RWPE2 (cell line): ENCODE results near the gene DNAI2.
"Not testable (repeated sequence)": the region's sequence is repeated elsewhere in the genome, so short reads cannot be mapped to it uniquely, and the experiment has no call there.

ENCODE experiments used
- ATAC-seq: fragments of 200-7000 bp; cut with Tn5 transposase; 3 replicates; pipeline ENCODE4 v1.9.1; 2021; ENCODE audit warnings: low read depth
- DNase-seq: peaks from one replicate; pipeline ENCODE4 v3.0.0-alpha.2; 2020; ENCODE audit warnings: low spot score
- H3K27ac ChIP-seq: fragments of 450-650 bp; 2 replicates; pipeline ENCODE4 v1.5.1; 2017; ENCODE audit warnings: mild to moderate bottlenecking; ENCODE audit not compliant: poor library complexity, severe bottlenecking
- H3K27me3 ChIP-seq: fragments of 250-450 bp; sonication (Bioruptor Pico); 2 replicates; pipeline ENCODE4 v1.5.1; 2021; ENCODE audit warnings: mild to moderate bottlenecking, moderate library complexity; ENCODE audit not compliant: insufficient read depth, poor library complexity, severe bottlenecking
- H3K36me3 ChIP-seq: fragments of 250-450 bp; sonication (Bioruptor Pico); 2 replicates; pipeline ENCODE4 v1.5.1; 2020; ENCODE audit warnings: low read depth, mild to moderate bottlenecking, moderate library complexity
- H3K4me1 ChIP-seq: fragments of 250-450 bp; sonication (Bioruptor Pico); 2 replicates; pipeline ENCODE4 v1.5.1; 2021; ENCODE audit warnings: mild to moderate bottlenecking, moderate library complexity; ENCODE audit not compliant: insufficient read depth, poor library complexity, severe bottlenecking
- H3K4me3 ChIP-seq: fragments of 250-450 bp; sonication (Bioruptor Pico); 2 replicates; pipeline ENCODE4 v1.5.1; 2021; ENCODE audit warnings: mild to moderate bottlenecking, moderate library complexity; ENCODE audit not compliant: severe bottlenecking
- H3K9me3 ChIP-seq: fragments of 250-450 bp; sonication (Bioruptor Pico); 2 replicates; pipeline ENCODE4 v1.5.1; 2021; ENCODE audit warnings: mild to moderate bottlenecking, moderate library complexity; ENCODE audit not compliant: severe bottlenecking
- CTCF ChIP-seq: fragments of 450-650 bp; IDR thresholded peaks from one replicate; pipeline ENCODE4 v1.5.1; 2017; ENCODE audit warnings: mild to moderate bottlenecking, moderate library complexity; ENCODE audit not compliant: poor library complexity, severe bottlenecking

Gene DNAI2

GRCh38 chr17:74260525-74260850 is 13.5 kb upstream of the DNAI2 start:
- no peak overlapping the region for H3K27ac ChIP-seq
- H3K36me3 ChIP-seq = no peaks in the 10 kb centered on the region
- H3K27me3 ChIP-seq = peaks cover 8% of the 10 kb centered on the region
- no peak for TF ChIP-seq CTCF
- DNase-seq (no peak), ATAC-seq (no peak)
- H3K9me3 ChIP-seq = no peaks in the 10 kb centered on the region
- no peaks in the 10 kb centered on the region for H3K4me1 ChIP-seq
- H3K4me3 ChIP-seq = no peak overlapping the region

GRCh38 chr17:74262601-74263000 is 11.4 kb upstream of the DNAI2 start:
- no peaks in the 10 kb centered on the region for H3K4me1 ChIP-seq
- ATAC-seq = no peak
- no peak overlapping the region for H3K4me3 ChIP-seq
- no peak for TF ChIP-seq CTCF
- H3K27me3 ChIP-seq = peaks cover 8% of the 10 kb centered on the region
- no peak for DNase-seq
- no peaks in the 10 kb centered on the region for H3K36me3 ChIP-seq
- no peak overlapping the region for H3K27ac ChIP-seq
- H3K9me3 ChIP-seq = no peaks in the 10 kb centered on the region

GRCh38 chr17:74267054-74267453 is 7.0 kb upstream of the DNAI2 start:
- H3K27me3 ChIP-seq, H3K4me3 ChIP-seq: not testable (repeated sequence)

GRCh38 chr17:74267579-74267978 is 6.5 kb upstream of the DNAI2 start:
- H3K36me3 ChIP-seq = no peaks in the 10 kb centered on the region
- H3K27ac ChIP-seq = no peak overlapping the region
- no peaks in the 10 kb centered on the region for H3K4me1 ChIP-seq
- no peak for TF ChIP-seq CTCF
- no peaks in the 10 kb centered on the region for H3K27me3 ChIP-seq
- H3K9me3 ChIP-seq = no peaks in the 10 kb centered on the region
- ATAC-seq (no peak), DNase-seq (no peak)
- H3K4me3 ChIP-seq = no peak overlapping the region

More at GRCh38 chr17:74267054-74267453, 7.0 kb upstream of the DNAI2 start:
- not testable (repeated sequence) for ATAC-seq, H3K27ac ChIP-seq, H3K9me3 ChIP-seq, H3K36me3 ChIP-seq, DNase-seq, H3K4me1 ChIP-seq

GRCh38 chr17:74267987-74268499 is 6.0 kb upstream of the DNAI2 start:
- H3K36me3 ChIP-seq = no peaks in the 10 kb centered on the region
- DNase-seq = no peak
- no peaks in the 10 kb centered on the region for H3K4me1 ChIP-seq
- TF ChIP-seq CTCF = no peak
- no peak for ATAC-seq
- H3K27me3 ChIP-seq = peaks cover 2% of the 10 kb centered on the region
- H3K9me3 ChIP-seq = no peaks in the 10 kb centered on the region
- no peak overlapping the region for H3K27ac ChIP-seq
- H3K4me3 ChIP-seq = no peak overlapping the region
